H1 (cell line): ENCODE results near the gene SEC14L3. TPM values are rescaled to one million over a fixed set of nuclear protein-coding genes. Genes with fewer than 3 reads are reported as not detected.

Experiments
- ASH2L ChIP-seq: fragments of 200-600, 300-600 bp; sonication (generic); IDR thresholded peaks from one replicate; pipeline ENCODE4 v1.7.1; 2017; ENCODE audit warnings: low read length
- ATF2 ChIP-seq: IDR thresholded peaks from 2 replicates; pipeline ENCODE4 v1.6.1; 2012; ENCODE audit warnings: low read length, inconsistent platforms
- MAX ChIP-seq: IDR thresholded peaks from 2 replicates; pipeline ENCODE4 v1.6.1; 2012; ENCODE audit warnings: inconsistent platforms
- NANOG ChIP-seq: IDR thresholded peaks from 2 replicates; pipeline ENCODE4 v1.6.1; 2011; ENCODE audit warnings: low read length, low read depth, mild to moderate bottlenecking, inconsistent platforms; ENCODE audit not compliant: insufficient read depth, poor library complexity, severe bottlenecking
- NRF1 ChIP-seq: IDR thresholded peaks from 2 replicates; pipeline ENCODE4 v1.6.1; 2011; ENCODE audit warnings: mild to moderate bottlenecking, low read depth, low read length, improper control_type of control experiment
- RFX5 ChIP-seq: IDR thresholded peaks from 2 replicates; pipeline ENCODE4 v1.6.1; 2011; ENCODE audit warnings: low read depth, low read length, improper control_type of control experiment, borderline replicate concordance
- SIRT6 ChIP-seq: IDR thresholded peaks from one replicate; pipeline ENCODE4 v1.7.1; 2012; ENCODE audit warnings: low read length, inconsistent platforms
- SP4 ChIP-seq: IDR thresholded peaks from 2 replicates; pipeline ENCODE4 v1.6.1; 2012; ENCODE audit warnings: low read length, inconsistent platforms
- USF2 ChIP-seq: IDR thresholded peaks from 2 replicates; pipeline ENCODE4 v1.6.1; 2011; ENCODE audit warnings: low read length, improper control_type of control experiment
- polyA plus RNA-seq, 7 experiments: library from polyadenylated mRNA; depleted of rRNA in 3 of 7; stranded (reverse) in 5 of 7; unstranded in 2 of 7; fragments of >200 nt in 5 of 7; fragments of 200-250 nt in 2 of 7; gene quantifications; 1 replicate in 5 of 7; 2 replicates in 1 of 7; 4 replicates in 1 of 7; pipeline versions ENCODE4 v1.2.1 to v1.2.3, GENCODE V29; 2011 to 2013; ENCODE audit warnings: missing spikeins in 2 of 7, mixed read lengths in 2 of 7
- total RNA-seq: library from RNA; stranded (reverse); fragmentation: NEBNext Ultra II Directional; extraction: Animal tissue kit (Norgen Biotek cat#: 25700); gene quantifications from 2 replicates; pipeline ENCODE4 v1.2.1, GENCODE V29; 2021

The SEC14L3 gene
- total and polyA plus RNA-seq, 2 of the 8 experiments (the other 6 are each of a cell fraction or from before 2014, with no cell fraction given) = not detected

GRCh38 chr22:30495041-30495784, 23.4 kb upstream of the SEC14L3 start (continued):
- TF ChIP-seq ATF2 (no peak), NRF1 (no peak), SP4 (no peak), ASH2L (no peak), SIRT6 (no peak), MAX (no peak), NANOG (no peak), RFX5 (no peak), USF2 (no peak)
